Mesenchymal stem cell (in vitro differentiated cells and primary cell): Measurements from ENCODE around the gene RIOK3.
A peak's percentile ranks its signal among the peaks of the same experiment; 100 is the strongest.

Experiments used
- DNase-seq: peaks from one replicate; pipeline ENCODE4 v3.0.0-alpha.2; 2013
- H2AFZ ChIP-seq: one replicate; pipeline ENCODE4 v1.6.1; 2013; ENCODE audit warnings: low read depth, mild to moderate bottlenecking, control low read depth, inconsistent platforms, low read length, moderate library complexity
- H2AK5ac ChIP-seq: 2 replicates; pipeline ENCODE4 v1.6.1; 2013; ENCODE audit warnings: low read length, moderate library complexity, mild to moderate bottlenecking, inconsistent platforms; ENCODE audit not compliant: severe bottlenecking
- H2BK120ac ChIP-seq: one replicate; pipeline ENCODE4 v1.6.1; 2013; ENCODE audit warnings: low read depth, mild to moderate bottlenecking, inconsistent platforms, low read length, moderate library complexity
- H2BK12ac ChIP-seq, 2 experiments: one replicate each; pipeline ENCODE4 v1.6.1; 2013; ENCODE audit warnings: inconsistent platforms in 2 of 2, low read length in 2 of 2, mild to moderate bottlenecking in 2 of 2, moderate library complexity in 2 of 2, control low read depth in 1 of 2
- H2BK15ac ChIP-seq: one replicate; pipeline ENCODE4 v1.6.1; 2013; ENCODE audit warnings: mild to moderate bottlenecking, low read depth, inconsistent platforms; ENCODE audit not compliant: poor library complexity, severe bottlenecking
- H2BK5ac ChIP-seq: 2 replicates; pipeline ENCODE4 v1.6.1; 2013; ENCODE audit warnings: low read depth, mild to moderate bottlenecking, low read length, control low read depth, inconsistent platforms; ENCODE audit not compliant: poor library complexity, severe bottlenecking
- H3K14ac ChIP-seq, 2 experiments: one replicate each; pipeline ENCODE4 v1.6.1; 2013; ENCODE audit warnings: inconsistent platforms in 2 of 2, low read length in 2 of 2, control low read depth in 1 of 2, mild to moderate bottlenecking in 1 of 2, moderate library complexity in 1 of 2
- H3K18ac ChIP-seq, 2 experiments: one replicate each; pipeline ENCODE4 v1.6.1; 2013; ENCODE audit warnings: inconsistent platforms in 2 of 2, low read length in 2 of 2, control low read depth in 1 of 2, low read depth in 1 of 2, mild to moderate bottlenecking in 1 of 2
- H3K23ac ChIP-seq, 2 experiments: one replicate each; pipeline ENCODE4 v1.6.1; 2013; ENCODE audit warnings: inconsistent platforms in 2 of 2, low read length in 2 of 2, mild to moderate bottlenecking in 2 of 2, moderate library complexity in 2 of 2, control low read depth in 1 of 2
- H3K27ac ChIP-seq: 2 replicates; pipeline ENCODE4 v1.5.1; 2013; ENCODE audit warnings: mild to moderate bottlenecking, moderate library complexity, low read length, control low read depth, inconsistent platforms; ENCODE audit not compliant: poor library complexity, severe bottlenecking
- H3K27me3 ChIP-seq, 2 experiments: 2 replicates each; pipeline versions ENCODE4 v1.6.1 to v1.7.0; 2013; ENCODE audit warnings: low read length in 2 of 2, mild to moderate bottlenecking in 2 of 2, moderate library complexity in 2 of 2, control low read depth in 1 of 2, inconsistent platforms in 1 of 2; ENCODE audit not compliant: control insufficient read depth in 1 of 2, insufficient read depth in 1 of 2
- H3K36me3 ChIP-seq, 2 experiments: 2 replicates each; pipeline versions ENCODE4 v1.6.1 to v1.7.0; 2013; ENCODE audit warnings: low read length in 2 of 2, control low read depth in 1 of 2, inconsistent platforms in 1 of 2, low read depth in 1 of 2, mild to moderate bottlenecking in 1 of 2; ENCODE audit not compliant: insufficient read depth in 2 of 2, control insufficient read depth in 1 of 2
- H3K4ac ChIP-seq, 2 experiments: one replicate each; pipeline ENCODE4 v1.6.1; 2013; ENCODE audit warnings: inconsistent platforms in 2 of 2, low read length in 2 of 2, mild to moderate bottlenecking in 2 of 2, moderate library complexity in 2 of 2, control low read depth in 1 of 2, low read depth in 1 of 2
- H3K4me1 ChIP-seq: 2 replicates; pipeline ENCODE4 v1.6.1; 2013; ENCODE audit warnings: low read depth, low read length, control low read depth; ENCODE audit not compliant: control insufficient read depth, insufficient read depth
- H3K4me2 ChIP-seq: 2 replicates; pipeline ENCODE4 v1.6.1; 2013; ENCODE audit warnings: low read length, mild to moderate bottlenecking, inconsistent platforms; ENCODE audit not compliant: poor library complexity, severe bottlenecking
- H3K4me3 ChIP-seq, 2 experiments: 2 replicates each; pipeline versions ENCODE4 v1.5.1 to v1.7.0; 2013; ENCODE audit warnings: low read length in 2 of 2, mild to moderate bottlenecking in 2 of 2, control low read depth in 1 of 2, low read depth in 1 of 2; ENCODE audit not compliant: insufficient read depth in 1 of 2
- H3K79me1 ChIP-seq: replicated peaks from 2 replicates; pipeline ENCODE4 v1.6.1; 2013; ENCODE audit warnings: mild to moderate bottlenecking, control low read depth, low read length, inconsistent platforms; ENCODE audit not compliant: poor library complexity, severe bottlenecking
- H3K9ac ChIP-seq: 2 replicates; pipeline ENCODE4 v1.7.0; 2013; ENCODE audit warnings: mild to moderate bottlenecking, low read length, moderate library complexity
- H3K9me3 ChIP-seq: 2 replicates; pipeline ENCODE4 v1.7.0; 2013; ENCODE audit warnings: mild to moderate bottlenecking, low read length; ENCODE audit not compliant: control insufficient read depth
- H4K8ac ChIP-seq: one replicate; pipeline ENCODE4 v1.6.1; 2013; ENCODE audit warnings: inconsistent platforms, mild to moderate bottlenecking, low read length, moderate library complexity
- H4K91ac ChIP-seq: one replicate; pipeline ENCODE4 v1.6.1; 2013; ENCODE audit warnings: mild to moderate bottlenecking, low read length, inconsistent platforms
- WGBS: methylation state at CpG from one replicate; pipeline ENCODE4 v1.1.7; 2013; ENCODE audit warnings: mixed read lengths; 5-methylcytosine and 5-hydroxymethylcytosine counted together

Gene RIOK3

DNA sequence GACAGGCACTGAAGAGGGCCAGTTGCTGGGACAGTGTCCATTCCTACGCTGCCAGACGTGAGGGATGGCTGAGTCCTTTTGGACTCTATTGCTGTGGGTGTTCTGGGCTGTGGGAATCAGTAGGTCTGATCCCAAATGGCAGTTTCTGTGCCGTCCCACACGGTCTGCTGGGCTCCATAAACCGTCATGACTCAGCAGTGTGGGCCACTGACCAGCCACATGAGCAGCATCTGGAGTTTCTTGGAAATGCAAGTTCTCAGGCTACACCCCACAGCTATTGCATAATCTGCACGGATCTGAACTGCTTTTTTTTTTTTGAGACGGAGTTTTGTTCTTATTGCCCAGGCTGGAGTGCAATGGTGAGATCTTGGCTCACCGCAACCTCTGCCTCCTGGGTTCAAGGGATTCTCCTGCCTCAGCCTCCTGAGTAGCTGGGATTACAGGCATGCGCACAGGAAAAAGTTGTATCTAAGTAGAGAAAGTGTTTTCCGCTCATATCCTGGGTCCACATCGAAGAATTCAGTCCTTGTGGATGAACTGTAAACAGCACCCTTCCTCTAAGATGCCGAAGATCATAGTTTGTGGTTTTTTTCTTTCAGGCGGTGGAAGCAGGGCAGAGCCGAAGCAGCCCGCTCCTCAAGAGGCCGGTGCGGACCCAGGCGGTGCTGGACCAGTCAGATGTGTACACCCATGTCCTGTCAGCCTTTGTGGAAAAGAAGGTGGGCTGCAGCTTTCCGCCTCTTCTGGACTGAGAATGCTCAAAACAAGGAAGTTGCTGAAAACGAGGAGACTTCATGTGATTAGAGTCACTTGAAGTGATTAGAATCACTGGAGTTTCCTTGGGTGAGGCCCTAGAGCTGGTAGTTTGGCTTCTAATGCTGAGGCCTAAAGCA lies 75.7 kb downstream of the RIOK3 start:
- DNase-seq, result peak; percentile 21
- Histone ChIP-seq H2BK15ac (no peak overlapping the region), H2BK12ac (peak overlapping the region in 1 of 2 experiments; percentile 73), H3K36me3 (peaks cover 62 to 89% of the 10 kb centered on the region in 2 experiments), H3K4me2 (no peak overlapping the region), H3K23ac (no peak overlapping the region), H3K9me3 (no peaks in the 10 kb centered on the region), H3K18ac (peak overlapping the region in 1 of 2 experiments; percentile 69), H3K9ac (peak overlapping the region; percentile 50), H4K91ac (no peak overlapping the region), H3K4me3 (no peak overlapping the region), H3K27me3 (no peaks in the 10 kb centered on the region), H2BK120ac (no peak overlapping the region), H3K14ac (no peak overlapping the region), H3K27ac (peak overlapping the region; percentile 72), H2BK5ac (no peak overlapping the region), H3K4ac (no peak overlapping the region), H2AFZ (no peak overlapping the region), H4K8ac (peak overlapping the region; percentile 5), H2AK5ac (peak overlapping the region; percentile 95), H3K79me1 (peaks cover 16% of the 10 kb centered on the region), H3K4me1 (peaks cover 18% of the 10 kb centered on the region)
- WGBS, result 83% methylated on average over 20 of the region's 20 CpGs

DNA sequence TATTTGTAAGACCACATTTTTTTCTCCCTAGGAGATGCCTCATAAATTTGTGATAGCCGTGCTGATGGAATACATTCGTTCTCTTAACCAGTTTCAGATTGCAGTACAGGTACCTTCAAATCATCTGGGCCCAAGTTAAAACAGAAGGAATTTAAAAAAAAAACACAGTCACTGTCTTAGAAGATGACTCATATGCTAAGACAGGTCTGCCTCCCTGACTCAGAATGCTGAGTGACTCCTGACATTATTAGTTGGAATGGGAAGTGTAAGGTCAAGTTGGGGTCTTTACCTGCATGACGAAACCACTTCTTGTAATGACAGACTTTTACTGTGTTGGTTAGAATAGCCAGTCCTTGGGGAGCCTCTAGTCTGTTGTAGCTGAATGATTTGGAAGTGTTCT lies 76.5 kb downstream of the RIOK3 start:
- Histone ChIP-seq H3K27me3 (no peaks in the 10 kb centered on the region), H2BK12ac (no peak overlapping the region), H2BK15ac (no peak overlapping the region), H3K79me1 (peaks cover 16% of the 10 kb centered on the region), H2AFZ (no peak overlapping the region), H3K4ac (no peak overlapping the region), H3K14ac (no peak overlapping the region), H3K4me1 (peaks cover 14% of the 10 kb centered on the region), H3K9me3 (no peaks in the 10 kb centered on the region), H3K4me2 (no peak overlapping the region), H3K23ac (no peak overlapping the region), H3K9ac (no peak overlapping the region), H4K91ac (no peak overlapping the region), H4K8ac (no peak overlapping the region), H3K27ac (peak overlapping the region; percentile 72), H2BK5ac (no peak overlapping the region), H3K36me3 (peaks cover 65 to 89% of the 10 kb centered on the region in 2 experiments), H2BK120ac (no peak overlapping the region), H3K4me3 (no peak overlapping the region), H3K18ac (no peak overlapping the region), H2AK5ac (no peak overlapping the region)
- WGBS, result 73% methylated on average over 3 of the region's 3 CpGs
- DNase-seq, result peak; percentile 67

DNA sequence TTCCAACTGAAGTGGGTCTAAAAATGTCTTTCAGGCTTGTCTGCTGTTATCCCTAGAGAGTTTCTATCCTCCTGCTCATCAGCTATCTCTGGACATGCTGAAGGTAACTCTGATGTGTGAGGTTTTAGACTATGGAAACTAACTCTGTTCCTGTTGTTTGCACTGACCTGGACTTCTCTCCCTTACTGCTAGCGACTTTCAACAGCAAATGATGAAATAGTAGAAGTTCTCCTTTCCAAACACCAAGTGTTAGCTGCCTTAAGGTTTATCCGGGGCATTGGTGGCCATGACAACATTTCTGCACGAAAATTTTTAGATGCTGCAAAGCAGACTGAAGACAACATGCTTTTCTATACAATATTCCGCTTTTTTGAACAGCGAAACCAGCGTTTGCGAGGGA lies 77.1 kb downstream of the RIOK3 start:
- Histone ChIP-seq H2AFZ (no peak overlapping the region), H2BK120ac (no peak overlapping the region), H2BK5ac (no peak overlapping the region), H3K23ac (no peak overlapping the region), H3K36me3 (peaks cover 68 to 94% of the 10 kb centered on the region in 2 experiments), H2BK15ac (no peak overlapping the region), H3K4ac (no peak overlapping the region), H3K4me1 (peaks cover 14% of the 10 kb centered on the region), H3K14ac (no peak overlapping the region), H2BK12ac (no peak overlapping the region), H3K27ac (peak overlapping the region; percentile 21), H3K4me3 (no peak overlapping the region), H3K9ac (no peak overlapping the region), H2AK5ac (no peak overlapping the region), H3K79me1 (peaks cover 16% of the 10 kb centered on the region), H4K91ac (no peak overlapping the region), H4K8ac (no peak overlapping the region), H3K27me3 (no peaks in the 10 kb centered on the region), H3K4me2 (no peak overlapping the region), H3K18ac (no peak overlapping the region), H3K9me3 (no peaks in the 10 kb centered on the region)
- 96% methylated on average over 7 of the region's 7 CpGs for WGBS
- DNase-seq, result no peak

DNA sequence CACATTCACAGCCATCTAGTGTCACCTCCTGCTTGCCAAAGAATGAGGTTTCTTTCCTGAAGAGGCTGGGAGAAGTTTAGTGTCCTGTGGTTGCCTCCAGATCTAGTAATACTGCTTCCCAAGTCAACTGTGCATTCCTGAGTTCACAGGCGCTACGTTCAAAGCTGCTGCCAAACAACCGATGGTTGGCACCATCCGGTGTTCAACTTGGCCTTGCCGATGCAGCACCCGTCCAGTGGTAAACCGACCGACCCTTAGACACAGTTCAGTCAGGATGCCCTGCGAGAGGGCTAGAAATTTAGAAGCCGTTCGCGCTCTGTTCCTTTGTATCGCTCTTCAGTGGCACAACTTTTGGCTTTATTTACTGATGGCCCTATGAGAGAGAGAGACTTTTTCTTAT lies 78.8 kb downstream of the RIOK3 start:
- Histone ChIP-seq H4K91ac (no peak overlapping the region), H3K9me3 (no peaks in the 10 kb centered on the region), H3K18ac (no peak overlapping the region), H2BK12ac (no peak overlapping the region), H2BK5ac (no peak overlapping the region), H3K4me1 (peaks cover 10% of the 10 kb centered on the region), H2BK15ac (no peak overlapping the region), H3K4me2 (no peak overlapping the region), H4K8ac (no peak overlapping the region), H3K27ac (no peak overlapping the region), H3K4me3 (no peak overlapping the region), H3K36me3 (peaks cover 72 to 97% of the 10 kb centered on the region in 2 experiments), H2AFZ (no peak overlapping the region), H3K14ac (no peak overlapping the region), H3K23ac (no peak overlapping the region), H2BK120ac (no peak overlapping the region), H3K4ac (no peak overlapping the region), H3K27me3 (no peaks in the 10 kb centered on the region), H3K79me1 (peaks cover 18% of the 10 kb centered on the region), H2AK5ac (no peak overlapping the region), H3K9ac (no peak overlapping the region)
- WGBS, result 95% methylated on average over 13 of the region's 13 CpGs
- no peak for DNase-seq
